ENCODE results near the gene TUBB3. TPM values are rescaled to one million over a fixed set of nuclear protein-coding genes. Genes with fewer than 3 reads are reported as not detected.

Gene TUBB3
- total RNA-seq, 3 donors from 2014 or later, result 1.6 to 2.9 (median 1.8) TPM

GRCh38 chr16:89958596-89958995, 35.5 kb downstream of the TUBB3 start:
- no peak overlapping the region for H3K27ac ChIP-seq
- H3K4me3 ChIP-seq, result no peak overlapping the region
- H3K9me3 ChIP-seq, result no peaks in the 10 kb centered on the region
- no peak for DNase-seq (ENCODE audit: low spot score in 2 of 2)
- H3K27me3 ChIP-seq, result no peaks in the 10 kb centered on the region
- no peaks in the 10 kb centered on the region for H3K36me3 ChIP-seq
- no peaks in the 10 kb centered on the region for H3K4me1 ChIP-seq
- TF ChIP-seq POLR2A (IDR thresholded peaks at IDR 0.05), result no peak
- TF ChIP-seq CTCF (IDR thresholded peaks at IDR 0.05), result no peak
- TF ChIP-seq POLR2AphosphoS5 (IDR thresholded peaks at IDR 0.05), result no peak
- intact Hi-C loops (cut with DNase I; ENCODE audit: low total_unique reads), result no loop called here

- Histone ChIP-seq H3K4me3 (no peak overlapping the region), H3K27ac (no peak overlapping the region), H3K9me3 (no peaks in the 10 kb centered on the region), H3K36me3 (no peaks in the 10 kb centered on the region), H3K4me1 (no peaks in the 10 kb centered on the region), H3K27me3 (no peaks in the 10 kb centered on the region)
- TF ChIP-seq CTCF (IDR thresholded peaks at IDR 0.05), result no peak
- TF ChIP-seq POLR2AphosphoS5 (IDR thresholded peaks at IDR 0.05), result no peak
- no peak for TF ChIP-seq POLR2A (IDR thresholded peaks at IDR 0.05)
- no peak for DNase-seq (ENCODE audit: low spot score in 2 of 2)
- intact Hi-C loops (cut with DNase I; ENCODE audit: low total_unique reads), result no loop called here
Measured at GRCh38 chr16:89960966-89961365, 37.8 kb downstream of the TUBB3 start.

GRCh38 chr16:89961920-89962319, 38.8 kb downstream of the TUBB3 start:
- Histone ChIP-seq H3K36me3 (no peaks in the 10 kb centered on the region), H3K9me3 (no peaks in the 10 kb centered on the region)

GRCh38 chr16:89962754-89963498, 39.8 kb downstream of the TUBB3 start:
- DNase-seq (ENCODE audit: low spot score in 2 of 2), result no peak
- no peak overlapping the region for H3K4me3 ChIP-seq
- H3K27me3 ChIP-seq, result no peaks in the 10 kb centered on the region
- no peak for TF ChIP-seq POLR2A (IDR thresholded peaks at IDR 0.05)
- TF ChIP-seq CTCF (IDR thresholded peaks at IDR 0.05), result no peak
- no peak for TF ChIP-seq POLR2AphosphoS5 (IDR thresholded peaks at IDR 0.05)
- H3K4me1 ChIP-seq, result no peaks in the 10 kb centered on the region
- no peaks in the 10 kb centered on the region for H3K9me3 ChIP-seq
- H3K36me3 ChIP-seq, result no peaks in the 10 kb centered on the region
- intact Hi-C loops (cut with DNase I; ENCODE audit: low total_unique reads), result no loop called here
- H3K27ac ChIP-seq, result no peak overlapping the region

More at GRCh38 chr16:89961920-89962319, 38.8 kb downstream of the TUBB3 start:
- no peaks in the 10 kb centered on the region for H3K4me1 ChIP-seq
- no peak overlapping the region for H3K4me3 ChIP-seq
- no peak overlapping the region for H3K27ac ChIP-seq
- intact Hi-C loops (cut with DNase I; ENCODE audit: low total_unique reads), result no loop called here
- H3K27me3 ChIP-seq, result no peaks in the 10 kb centered on the region
- TF ChIP-seq CTCF (IDR thresholded peaks at IDR 0.05) (no peak), POLR2A (IDR thresholded peaks at IDR 0.05) (no peak), POLR2AphosphoS5 (IDR thresholded peaks at IDR 0.05) (no peak)
- DNase-seq (ENCODE audit: low spot score in 2 of 2), result no peak

- intact Hi-C loops (cut with DNase I; ENCODE audit: low total_unique reads), result no loop called here
- no peak for DNase-seq (ENCODE audit: low spot score in 2 of 2)
- no peaks in the 10 kb centered on the region for H3K4me1 ChIP-seq
- H3K4me3 ChIP-seq, result no peak overlapping the region
- TF ChIP-seq POLR2AphosphoS5 (IDR thresholded peaks at IDR 0.05), result no peak
- no peak for TF ChIP-seq CTCF (IDR thresholded peaks at IDR 0.05)
- H3K9me3 ChIP-seq, result no peaks in the 10 kb centered on the region
- H3K36me3 ChIP-seq, result no peaks in the 10 kb centered on the region
- H3K27me3 ChIP-seq, result no peaks in the 10 kb centered on the region
- no peak overlapping the region for H3K27ac ChIP-seq
Measured at GRCh38 chr16:89964201-89964600, 41.1 kb downstream of the TUBB3 start.

Data from breast epithelium (tissue), 4 donors.